Measurements from ENCODE around the gene ANKRD34A. TPM values are rescaled to one million over a fixed set of nuclear protein-coding genes. Genes with fewer than 3 reads are reported as not detected.

Gene ANKRD34A
- total and polyA plus RNA-seq, 2 of the 13 experiments (the other 11 are each of a cell fraction or from before 2014, with no cell fraction given): 0.05 to 0.07 TPM

DNA sequence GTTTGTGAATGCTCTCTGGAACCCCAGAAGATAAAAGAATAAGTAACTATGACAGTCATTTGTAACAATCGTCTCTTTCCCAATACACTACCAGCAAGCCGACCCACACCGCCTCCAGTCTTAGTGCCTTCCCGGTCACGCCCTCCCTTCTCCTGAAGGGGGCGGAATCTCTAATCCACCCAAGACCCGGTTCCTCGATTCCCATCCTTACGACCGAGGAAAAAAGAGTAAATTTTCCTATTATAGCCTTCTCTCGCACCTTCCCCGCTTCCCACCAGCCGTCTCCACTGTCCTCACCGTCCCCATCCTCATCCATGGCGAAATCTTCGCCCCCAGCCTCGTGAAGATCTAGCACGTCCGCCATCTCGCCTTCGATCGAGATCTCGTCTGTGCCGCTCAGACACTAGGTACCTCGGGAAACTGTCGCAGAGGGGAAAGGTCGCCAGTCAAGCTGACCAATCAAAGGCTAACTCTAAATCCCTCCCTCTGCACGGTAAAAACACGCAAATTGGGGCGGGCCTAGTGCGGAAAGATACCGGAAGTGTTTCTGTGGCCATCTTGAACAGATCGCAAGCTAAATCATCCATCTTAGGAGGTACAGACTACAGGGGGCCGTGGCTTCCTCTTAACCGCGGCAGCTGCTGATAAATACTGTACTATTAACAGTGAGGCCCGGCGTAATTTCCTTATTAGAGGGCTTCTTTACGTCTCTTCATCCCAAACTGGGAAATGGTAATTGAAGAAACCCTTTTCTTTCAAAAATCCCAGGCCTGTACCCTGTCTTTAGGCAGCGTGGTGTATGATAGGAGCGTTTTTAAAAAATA lies 37.1 kb downstream of the ANKRD34A start, which contains the start of gene RBM8A (continued):
- TF ChIP-seq ZNF652 (CRISPR knock-in tag; IDR thresholded peaks at IDR 0.05; ENCODE audit: borderline replicate concordance, low read depth) (no peak), HNF4G (IDR thresholded peaks at IDR 0.05; ENCODE audit: borderline replicate concordance, low read depth, low read length) (no peak), HNF4G (CRISPR knock-in tag; IDR thresholded peaks at IDR 0.05; ENCODE audit: borderline replicate concordance, low read depth) (peak; percentile 69; the same call in 1 of the 2 replicates), TBX2 (CRISPR knock-in tag; IDR thresholded peaks at IDR 0.05; ENCODE audit: borderline replicate concordance) (peak; percentile 59), SMC3 (IDR thresholded peaks at IDR 0.05; ENCODE audit: low read length) (no peak), THYN1 (CRISPR knock-in tag; IDR thresholded peaks at IDR 0.05; ENCODE audit: borderline replicate concordance, low read depth) (no peak), ADNP (CRISPR knock-in tag; IDR thresholded peaks at IDR 0.05) (no peak), ZNF3 (CRISPR knock-in tag; IDR thresholded peaks at IDR 0.05) (no peak), PTBP1 (IDR thresholded peaks at IDR 0.05; ENCODE audit: low read depth, low read length, poor library complexity, severe bottlenecking) (no peak), SNAI1 (CRISPR knock-in tag; IDR thresholded peaks at IDR 0.05; ENCODE audit: borderline replicate concordance) (no peak), ZNF740 (CRISPR knock-in tag; IDR thresholded peaks at IDR 0.05) (no peak), ZUFSP (CRISPR knock-in tag; IDR thresholded peaks at IDR 0.05; ENCODE audit: borderline replicate concordance) (no peak), DNMT1 (CRISPR knock-in tag; IDR thresholded peaks at IDR 0.05) (peak; percentile 84; the same call in 1 of the 2 replicates), KLF15 (CRISPR knock-in tag; IDR thresholded peaks at IDR 0.05; ENCODE audit: borderline replicate concordance) (no peak), FOXA1 (IDR thresholded peaks at IDR 0.05) (no peak), FOXA1 (CRISPR knock-in tag; IDR thresholded peaks at IDR 0.05) (no peak), HOMEZ (CRISPR knock-in tag; IDR thresholded peaks at IDR 0.05; ENCODE audit: low read depth) (peak; percentile 84; the same call in 1 of the 2 replicates), JUNB (CRISPR knock-in tag; IDR thresholded peaks at IDR 0.05; ENCODE audit: borderline replicate concordance) (no peak), ARID2 (CRISPR knock-in tag; IDR thresholded peaks at IDR 0.05; ENCODE audit: borderline replicate concordance) (no peak), E2F5 (CRISPR knock-in tag; conservative IDR thresholded peaks at IDR 0.05) (no peak), ZNF766 (CRISPR knock-in tag; IDR thresholded peaks at IDR 0.05; ENCODE audit: borderline replicate concordance) (no peak), PRMT3 (CRISPR knock-in tag; IDR thresholded peaks at IDR 0.05; ENCODE audit: borderline replicate concordance, low read depth) (peak; percentile 73; the same call in 1 of the 2 replicates)
- TF ChIP-seq, protein P1, sequence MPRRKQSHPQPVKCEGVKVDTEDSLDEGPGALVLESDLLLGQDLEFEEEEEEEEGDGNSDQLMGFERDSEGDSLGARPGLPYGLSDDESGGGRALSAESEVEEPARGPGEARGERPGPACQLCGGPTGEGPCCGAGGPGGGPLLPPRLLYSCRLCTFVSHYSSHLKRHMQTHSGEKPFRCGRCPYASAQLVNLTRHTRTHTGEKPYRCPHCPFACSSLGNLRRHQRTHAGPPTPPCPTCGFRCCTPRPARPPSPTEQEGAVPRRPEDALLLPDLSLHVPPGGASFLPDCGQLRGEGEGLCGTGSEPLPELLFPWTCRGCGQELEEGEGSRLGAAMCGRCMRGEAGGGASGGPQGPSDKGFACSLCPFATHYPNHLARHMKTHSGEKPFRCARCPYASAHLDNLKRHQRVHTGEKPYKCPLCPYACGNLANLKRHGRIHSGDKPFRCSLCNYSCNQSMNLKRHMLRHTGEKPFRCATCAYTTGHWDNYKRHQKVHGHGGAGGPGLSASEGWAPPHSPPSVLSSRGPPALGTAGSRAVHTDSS (CRISPR knock-in tag; conservative IDR thresholded peaks at IDR 0.05): no peak
